Epidermal melanocyte (primary cell): ENCODE measurements around the gene BRS3.
"Not testable (repeated sequence)": the region's sequence is repeated elsewhere in the genome, so short reads cannot be mapped to it uniquely, and the experiment has no call there.

Source experiments
- DNase-seq: peaks from one replicate; pipeline ENCODE4 v3.0.0; 2011; ENCODE audit warnings: low spot score; ENCODE audit not compliant: insufficient read length

BRS3 gene

DNA sequence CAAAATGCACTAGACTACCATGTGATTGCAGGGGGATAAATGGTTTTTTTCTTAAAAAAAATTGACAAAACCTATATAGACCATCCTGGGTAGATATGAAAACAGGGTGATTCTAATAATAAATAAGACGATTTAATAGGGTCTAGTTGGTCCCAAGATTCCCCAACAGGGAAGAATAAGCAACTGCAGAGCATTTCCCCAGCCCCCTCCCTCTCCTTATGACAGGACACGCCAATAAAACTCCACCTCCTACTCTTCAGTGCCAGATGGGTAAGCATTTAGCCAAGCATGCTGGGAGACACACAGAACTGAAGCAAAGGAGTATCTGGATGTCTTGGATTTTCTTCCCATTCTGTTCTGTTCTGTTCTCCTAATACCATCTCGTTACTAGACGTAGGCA lies at the start of gene BRS3:
Gene BRS3 (plus strand): TSS at position 301 of the 400 bp plus-strand sequence. CDS start 168 bp downstream, outside the sequence.
- DNase-seq = no peak

DNA sequence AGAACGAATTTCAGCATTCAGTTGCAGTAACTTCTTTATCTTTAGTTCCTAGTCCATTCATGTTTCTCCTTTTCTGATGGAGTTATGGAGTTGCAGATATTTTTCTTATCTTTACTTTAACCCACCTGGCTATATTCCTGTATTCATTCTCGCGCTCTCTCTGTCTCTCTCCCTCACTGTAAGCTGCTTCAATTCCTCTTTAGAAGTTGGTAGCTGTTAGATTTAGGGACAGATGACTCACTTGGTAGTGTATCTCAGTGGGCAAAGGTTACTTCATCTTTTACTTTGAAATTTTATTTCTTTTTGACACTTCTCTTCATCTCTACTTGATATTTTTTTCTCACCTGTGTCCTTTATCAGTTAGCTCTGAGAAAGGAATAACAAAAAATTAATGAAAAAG lies 49.6 kb upstream of the BRS3 start:
- DNase-seq = no peak

DNA sequence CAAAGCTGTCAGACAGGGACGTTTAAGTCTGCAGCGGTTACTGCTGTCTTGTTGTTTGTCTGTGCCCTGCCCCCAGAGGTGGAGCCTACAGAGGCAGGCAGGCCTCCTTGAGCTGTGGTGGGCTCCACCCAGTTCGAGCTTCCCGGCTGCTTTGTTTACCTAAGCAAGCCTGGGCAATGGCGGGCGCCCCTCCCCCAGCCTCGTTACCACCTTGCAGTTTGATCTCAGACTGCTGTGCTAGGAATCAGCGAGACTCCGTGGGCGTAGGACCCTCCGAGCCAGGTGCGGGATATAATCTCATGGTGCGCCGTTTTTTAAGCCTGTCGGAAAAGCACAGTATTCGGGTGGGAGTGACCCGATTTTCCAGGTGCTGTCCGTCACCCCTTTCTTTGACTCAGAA lies 42.1 kb upstream of the BRS3 start:
- DNase-seq = not testable (repeated sequence)

DNA sequence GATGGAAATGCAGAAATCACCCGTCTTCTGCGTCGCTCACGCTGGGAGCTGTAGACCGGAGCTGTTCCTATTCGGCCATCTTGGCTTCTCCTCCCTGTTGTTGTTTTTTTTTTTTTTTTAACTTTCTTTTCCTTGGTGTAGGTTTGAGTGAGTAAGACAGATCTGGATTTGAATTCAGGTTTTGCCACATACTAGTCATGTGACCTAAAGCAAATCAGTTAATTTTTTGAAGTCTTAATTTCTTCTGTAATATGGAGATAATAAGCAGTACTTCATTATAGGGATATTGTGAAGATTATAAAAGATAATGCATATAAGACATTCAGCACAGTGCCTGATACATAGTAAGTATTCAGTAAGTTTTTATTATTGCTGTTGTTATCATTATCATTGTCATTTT lies 41.5 kb upstream of the BRS3 start:
- no peak for DNase-seq

DNA sequence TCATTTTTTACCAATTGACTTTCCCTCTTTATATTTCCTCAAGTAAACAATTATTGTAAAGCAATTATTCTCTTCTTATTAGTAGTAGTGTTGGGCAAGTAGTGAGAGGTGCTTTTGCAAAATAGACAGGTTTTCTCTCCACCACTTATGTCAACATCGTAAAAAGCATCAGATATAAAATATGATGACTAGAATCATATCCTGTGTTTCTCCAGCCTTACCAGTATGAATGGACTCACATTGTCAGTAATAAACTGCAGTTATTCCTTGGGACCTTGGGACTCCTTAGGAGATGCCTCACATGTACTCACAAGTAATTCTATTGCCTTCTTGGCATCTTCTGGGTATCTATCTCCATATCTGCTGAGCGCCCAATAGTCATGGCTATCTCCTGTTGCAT lies 40.4 kb upstream of the BRS3 start:
- no peak for DNase-seq

DNA sequence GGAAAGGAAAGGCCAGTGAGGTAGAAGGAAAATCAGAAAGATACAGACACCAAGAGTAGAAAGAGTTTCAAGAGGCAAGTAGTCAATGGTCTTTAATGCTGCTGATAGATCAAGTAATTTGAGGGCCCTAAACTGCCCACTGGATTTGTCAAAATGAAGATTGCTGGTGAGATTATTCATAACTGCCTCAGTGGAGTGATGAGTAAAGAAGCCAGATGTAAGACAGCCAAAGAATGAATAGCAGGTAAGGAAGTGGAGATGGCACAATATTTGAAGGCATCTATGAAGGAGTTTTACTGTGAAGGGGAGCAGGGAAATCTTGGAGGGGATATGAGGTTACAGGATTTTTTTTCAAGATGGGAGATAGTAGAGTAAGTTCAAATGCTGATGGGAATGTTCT lies 39.8 kb upstream of the BRS3 start:
- no peak for DNase-seq

DNA sequence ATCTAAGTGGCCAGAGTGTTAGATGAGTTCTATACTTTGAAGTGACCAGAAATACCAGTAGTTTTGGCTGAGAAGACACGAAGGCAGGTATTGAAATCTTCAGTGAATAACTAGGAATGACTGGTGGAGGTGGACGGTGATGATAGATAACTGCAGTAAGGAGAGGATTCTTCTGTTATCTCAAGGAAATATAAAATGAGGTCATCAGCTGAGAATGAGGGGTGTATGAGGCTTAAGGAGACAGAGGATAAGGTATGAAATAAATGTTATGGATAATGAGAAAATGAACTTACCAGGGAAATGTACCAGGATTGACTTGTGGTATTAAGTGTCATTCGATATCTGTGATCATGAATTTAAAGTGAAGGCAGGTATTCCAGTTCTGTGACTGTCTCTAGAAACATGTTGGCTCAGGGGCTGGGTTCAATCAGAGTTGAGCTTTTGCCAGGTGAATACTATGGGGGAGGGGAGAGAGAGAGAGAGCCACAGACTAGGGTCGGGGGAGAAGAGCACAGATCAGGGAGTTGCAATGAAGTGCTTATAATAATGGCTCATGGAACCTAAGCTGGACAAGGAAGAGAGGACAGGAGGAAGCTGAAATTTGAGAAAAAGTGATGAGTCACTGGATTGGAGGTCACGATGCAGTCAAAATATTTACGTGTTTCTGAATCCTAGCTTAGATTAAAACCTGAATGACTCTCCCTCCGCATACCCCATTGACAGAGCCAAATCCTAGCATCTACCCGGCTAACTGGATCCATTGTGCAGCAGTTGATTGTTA lies 37.5 kb upstream of the BRS3 start:
- DNase-seq = no peak

DNA sequence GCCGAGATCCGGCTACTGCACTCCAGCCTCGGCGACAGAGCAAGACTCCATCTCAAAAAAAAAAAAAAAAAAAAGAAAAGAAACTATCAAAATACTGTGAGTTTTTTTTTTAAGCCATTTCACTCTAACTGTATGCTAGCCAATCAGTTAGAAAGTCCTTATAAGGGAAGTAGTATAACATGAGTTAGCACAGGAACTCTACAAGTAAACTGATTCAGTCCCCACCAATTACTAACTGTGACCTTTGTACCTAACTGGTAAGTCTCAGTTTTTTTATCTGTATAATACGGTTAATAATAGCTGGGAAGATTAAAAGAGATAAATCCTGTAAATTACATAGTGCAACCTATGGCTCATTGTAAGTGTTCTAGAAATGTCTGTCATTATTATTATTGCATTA lies 35.1 kb upstream of the BRS3 start:
- no peak for DNase-seq

DNA sequence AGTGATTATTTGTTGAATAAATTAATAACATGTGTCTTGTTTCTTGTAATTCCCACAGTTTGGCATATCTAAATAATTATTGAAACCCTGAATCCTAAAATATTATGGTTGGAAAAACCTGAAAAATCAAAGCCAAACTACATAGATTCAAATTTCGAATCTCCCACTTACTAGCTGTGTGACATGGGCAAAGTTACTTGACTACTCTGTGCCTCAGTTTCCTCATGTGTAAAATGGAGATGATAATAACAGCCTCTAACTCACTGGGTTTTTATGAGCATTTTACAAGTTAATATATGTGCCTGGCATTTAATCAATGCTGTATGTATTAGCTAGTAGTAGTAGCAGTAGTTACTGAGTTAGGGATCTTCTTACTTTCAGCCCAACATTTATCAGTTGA lies 34.6 kb upstream of the BRS3 start:
- no peak for DNase-seq

DNA sequence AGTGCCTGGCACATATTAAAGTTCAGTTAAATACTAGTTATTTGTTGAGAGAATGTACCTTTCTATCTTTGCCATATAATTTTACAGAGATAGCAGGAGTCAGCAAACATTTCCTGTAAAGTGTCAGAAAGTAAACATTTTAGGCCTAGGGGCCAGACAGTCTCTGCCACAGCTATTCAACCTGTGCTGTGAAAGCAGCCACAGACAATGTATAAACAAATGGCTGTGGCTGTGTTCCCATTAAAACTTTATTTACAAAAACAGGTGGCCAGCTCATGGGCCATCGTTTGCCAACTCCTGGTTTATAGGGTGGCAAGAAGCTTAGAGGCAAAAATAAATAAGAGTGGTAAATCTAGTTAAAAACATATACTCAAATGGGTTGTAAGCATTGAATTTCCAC lies 34.0 kb upstream of the BRS3 start:
- no peak for DNase-seq

DNA sequence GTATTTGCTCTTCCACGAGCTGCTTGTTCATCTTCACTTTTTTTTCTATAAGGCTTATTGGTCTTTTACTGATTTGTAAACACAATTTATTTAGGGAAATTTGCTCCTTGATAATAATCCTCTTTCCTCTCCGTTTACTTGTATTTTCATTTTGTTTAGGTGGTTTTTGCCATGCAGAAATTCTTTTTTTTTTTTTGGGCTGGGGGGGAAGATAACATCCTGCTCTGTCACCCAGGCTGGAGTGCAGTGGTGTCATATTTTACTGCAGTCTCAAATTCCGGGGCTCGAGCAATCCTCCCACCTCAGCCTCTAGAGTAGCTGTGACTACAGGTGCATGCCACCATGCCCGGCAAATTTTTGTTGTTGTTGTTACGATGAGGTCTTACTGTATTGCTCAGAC lies 31.6 kb upstream of the BRS3 start:
- no peak for DNase-seq

DNA sequence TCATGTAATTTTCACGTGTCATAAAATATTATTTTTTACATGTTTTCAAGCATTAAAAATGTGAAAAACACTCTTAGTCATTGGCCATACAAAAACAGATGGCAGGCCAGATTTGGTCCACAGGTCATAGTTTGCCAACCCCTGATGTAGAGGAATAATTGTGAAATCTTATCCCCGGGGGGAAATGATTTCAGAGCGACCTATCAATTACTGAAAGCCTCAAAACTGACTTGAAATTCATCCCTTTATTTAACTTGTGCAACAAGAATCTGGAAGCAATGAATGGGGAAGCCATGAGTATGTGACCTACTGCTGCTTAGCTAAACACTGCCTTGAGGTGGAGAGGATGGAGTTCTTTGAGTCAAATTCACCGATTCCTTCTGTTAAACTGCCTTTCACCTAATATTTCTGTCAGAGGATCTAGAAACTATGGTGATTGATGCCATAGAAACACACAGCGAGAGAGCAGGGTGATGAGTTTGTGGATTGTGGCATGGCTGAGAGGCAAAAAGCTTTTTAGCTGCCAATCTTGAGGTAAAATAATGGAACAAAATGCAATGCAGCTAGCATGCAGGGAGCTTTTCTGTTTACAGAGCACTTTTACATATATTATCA lies 30.3 kb upstream of the BRS3 start:
- no peak for DNase-seq

DNA sequence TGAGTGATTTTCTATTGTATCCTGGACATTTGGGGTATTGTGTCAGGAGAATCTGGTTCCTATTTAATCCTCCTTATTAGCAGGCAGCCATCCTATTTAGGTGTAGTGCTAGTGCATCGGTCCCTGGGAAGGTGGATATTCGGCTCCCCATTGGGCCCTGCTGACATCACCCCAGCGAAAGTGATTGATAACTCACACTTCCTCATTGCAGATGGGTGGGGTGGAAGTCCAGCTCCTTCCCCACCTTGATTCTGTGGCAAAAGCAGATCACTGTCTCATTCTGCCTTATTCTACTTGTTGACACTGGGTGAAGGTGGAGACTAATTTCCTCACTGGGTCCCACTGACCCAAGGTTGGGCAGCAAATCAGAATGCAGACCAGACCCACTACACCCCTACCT lies 23.2 kb upstream of the BRS3 start:
- no peak for DNase-seq

DNA sequence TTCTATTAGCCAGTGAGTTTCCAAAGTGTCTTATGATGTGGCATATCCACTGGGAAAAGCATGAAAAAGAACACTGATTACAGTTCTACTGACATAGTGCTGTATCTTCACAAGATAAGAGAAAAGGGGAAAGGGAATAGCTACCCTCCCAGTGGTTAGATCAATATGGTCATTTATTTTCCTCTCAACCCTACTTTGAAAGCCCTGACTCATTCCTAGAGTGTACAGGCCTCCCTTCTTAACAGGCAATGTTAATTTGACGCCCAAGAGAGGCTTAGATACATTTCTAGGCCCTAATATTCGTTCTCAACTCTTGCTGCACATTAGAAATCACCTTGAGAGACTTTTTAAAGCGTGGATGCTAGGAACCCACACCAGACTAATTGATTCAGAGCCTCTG lies 20.4 kb upstream of the BRS3 start:
- DNase-seq = no peak

DNA sequence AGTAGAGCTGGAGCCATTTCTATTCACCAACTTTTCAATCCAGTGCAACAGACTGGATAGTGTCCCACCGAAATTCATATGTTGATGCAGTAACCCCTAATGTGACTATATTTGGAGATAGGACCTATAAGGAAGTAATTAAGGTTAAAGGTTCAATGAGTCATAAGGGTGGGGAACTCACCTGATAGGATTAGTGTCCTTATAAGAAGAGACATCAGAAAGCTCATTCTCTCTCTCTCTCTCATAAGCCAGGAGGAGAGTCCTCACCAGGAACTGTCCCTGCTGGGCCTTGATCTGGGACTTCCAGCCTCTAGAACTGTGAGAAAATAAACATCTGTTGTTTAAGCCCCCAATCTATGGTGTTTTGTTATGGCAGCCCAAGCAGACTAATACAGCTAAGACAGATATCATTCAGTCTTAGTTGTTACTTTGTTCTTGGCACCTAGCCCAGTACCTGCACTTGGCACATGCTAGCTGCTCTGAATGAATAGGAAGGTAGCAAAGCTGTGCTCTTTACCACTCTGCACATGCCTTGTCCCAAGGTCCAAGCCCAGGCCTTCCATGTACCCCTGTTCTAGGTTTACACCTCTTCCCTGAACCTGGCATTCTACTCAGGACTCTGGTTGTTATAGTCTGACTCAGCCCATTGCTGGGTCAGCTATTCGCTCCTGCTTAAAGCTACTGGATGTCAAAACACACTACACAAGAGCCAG lies 19.2 kb upstream of the BRS3 start:
- no peak for DNase-seq

DNA sequence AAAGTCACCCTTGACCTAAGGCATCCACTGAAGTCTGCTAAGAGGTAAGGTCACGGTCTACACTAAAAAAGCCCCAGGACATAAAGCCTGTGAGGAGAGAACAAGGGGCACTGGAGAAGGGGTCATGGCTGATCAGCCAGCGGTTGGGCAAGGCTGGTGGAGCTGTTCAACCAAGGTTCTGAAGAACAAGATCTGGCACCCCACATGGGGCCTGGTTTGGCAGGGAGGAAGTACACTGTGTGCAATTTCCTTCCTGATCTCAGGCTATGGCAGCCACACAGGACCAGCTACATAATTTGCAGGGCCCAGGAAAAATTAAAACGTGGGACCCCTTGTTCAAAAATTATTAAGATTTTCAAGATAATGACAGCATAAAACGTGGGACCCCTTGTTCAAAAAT lies 14.1 kb upstream of the BRS3 start:
- DNase-seq = no peak

DNA sequence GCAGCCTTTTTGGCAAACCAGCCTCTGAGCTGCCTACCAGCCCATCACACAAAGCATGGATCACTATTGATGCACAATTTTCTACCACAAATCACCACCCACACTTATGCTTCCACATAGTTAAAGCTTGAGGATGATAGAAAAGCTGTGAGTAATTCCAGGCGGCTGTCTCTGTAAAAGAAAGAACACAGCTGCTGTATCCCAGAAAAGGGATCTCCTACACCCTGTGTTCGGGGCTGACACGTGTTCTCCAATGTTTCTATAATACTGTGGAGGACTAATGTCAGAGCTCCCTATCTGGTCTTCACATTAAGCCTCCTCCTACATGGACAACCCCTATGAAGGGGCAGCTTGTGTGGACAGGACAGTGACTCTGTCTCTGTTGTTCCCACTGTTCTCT lies 12.5 kb upstream of the BRS3 start:
- DNase-seq = no peak

DNA sequence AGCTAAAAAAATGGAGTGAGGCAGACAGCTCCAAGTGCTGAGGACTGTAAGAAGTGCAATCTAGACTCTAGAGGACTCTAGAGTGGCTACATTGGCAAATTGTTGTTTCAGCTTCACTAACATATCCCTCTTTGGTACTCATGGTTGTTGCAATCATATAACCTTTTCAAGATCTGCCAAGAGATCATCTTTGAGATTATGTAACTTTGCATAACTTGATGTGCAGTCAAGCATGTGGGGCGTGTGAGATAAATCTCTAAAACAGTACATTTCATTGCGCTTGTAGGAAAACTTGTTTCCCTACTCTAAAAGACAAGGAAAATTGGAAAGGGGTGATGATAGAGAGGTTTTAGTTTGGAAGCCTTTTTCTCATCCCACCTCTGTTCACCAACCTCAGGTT lies 11.2 kb upstream of the BRS3 start:
- DNase-seq = no peak

DNA sequence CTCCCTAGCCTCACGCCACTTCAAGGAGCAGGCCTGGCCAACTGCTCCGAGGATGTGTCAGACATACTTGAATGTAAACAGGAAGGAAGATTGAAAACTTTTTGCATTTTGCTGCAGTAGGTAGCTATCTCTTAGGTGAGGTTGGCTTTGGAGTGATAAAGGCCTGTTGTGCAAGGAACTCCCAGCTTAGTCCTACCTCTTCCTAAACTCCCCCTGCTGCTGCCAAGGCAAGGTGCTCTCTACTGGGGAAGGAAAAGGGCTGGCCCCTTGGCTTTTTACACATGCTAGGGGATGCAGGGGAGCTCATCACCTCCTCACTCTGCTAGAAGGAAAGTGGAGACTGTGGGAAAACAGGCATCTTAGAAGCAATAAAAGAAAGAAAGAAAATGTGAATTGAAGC lies 10.7 kb upstream of the BRS3 start:
- no peak for DNase-seq

DNA sequence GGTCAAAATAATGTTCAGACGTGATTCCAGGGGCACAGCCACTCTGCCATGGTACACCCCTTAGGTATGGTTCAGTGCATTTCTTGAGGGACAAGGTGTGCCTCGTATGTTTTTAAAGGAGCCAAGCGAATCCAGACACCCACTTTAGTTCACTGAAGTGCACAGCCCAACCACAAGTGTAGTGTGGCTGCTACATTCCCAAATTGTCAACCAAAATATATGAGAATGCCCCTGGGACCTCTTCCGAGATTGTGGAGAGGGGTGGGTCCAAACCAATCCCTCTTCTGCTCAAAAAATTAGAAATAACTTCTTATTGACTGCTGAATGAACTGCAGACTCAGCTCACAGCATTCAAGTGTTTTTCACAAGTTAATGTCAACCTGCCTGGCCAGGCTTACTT lies 7.4 kb upstream of the BRS3 start:
- DNase-seq = no peak

DNA sequence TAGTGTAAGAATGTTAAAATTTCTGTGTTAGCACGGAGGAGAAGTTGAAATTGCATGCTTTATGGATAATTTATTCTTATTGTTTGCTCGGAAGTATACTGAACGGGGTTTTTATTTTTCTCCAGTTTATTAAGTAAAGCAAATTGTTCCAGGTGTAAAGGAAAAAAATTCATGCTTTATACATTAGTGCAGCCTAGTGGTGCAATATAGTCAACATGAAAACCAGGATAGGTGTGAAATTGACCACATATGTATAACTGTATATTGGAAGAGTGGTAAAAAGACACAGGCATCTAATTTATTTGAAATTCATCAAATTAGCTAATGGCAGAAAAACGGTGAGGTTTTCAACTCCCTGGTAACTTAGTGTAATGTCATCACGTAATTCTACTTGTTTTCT lies 959 bp downstream of the BRS3 start:
- DNase-seq = no peak

DNA sequence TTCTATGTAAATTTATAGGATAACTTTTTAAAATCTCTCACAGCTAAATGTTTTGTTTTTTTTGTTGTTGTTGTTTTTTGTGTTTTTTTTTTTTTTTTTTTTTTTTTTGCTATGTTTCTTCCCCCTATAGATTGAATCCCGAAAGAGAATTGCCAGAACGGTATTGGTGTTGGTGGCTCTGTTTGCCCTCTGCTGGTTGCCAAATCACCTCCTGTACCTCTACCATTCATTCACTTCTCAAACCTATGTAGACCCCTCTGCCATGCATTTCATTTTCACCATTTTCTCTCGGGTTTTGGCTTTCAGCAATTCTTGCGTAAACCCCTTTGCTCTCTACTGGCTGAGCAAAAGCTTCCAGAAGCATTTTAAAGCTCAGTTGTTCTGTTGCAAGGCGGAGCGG lies 4.1 kb downstream of the BRS3 start:
- DNase-seq = no peak

DNA sequence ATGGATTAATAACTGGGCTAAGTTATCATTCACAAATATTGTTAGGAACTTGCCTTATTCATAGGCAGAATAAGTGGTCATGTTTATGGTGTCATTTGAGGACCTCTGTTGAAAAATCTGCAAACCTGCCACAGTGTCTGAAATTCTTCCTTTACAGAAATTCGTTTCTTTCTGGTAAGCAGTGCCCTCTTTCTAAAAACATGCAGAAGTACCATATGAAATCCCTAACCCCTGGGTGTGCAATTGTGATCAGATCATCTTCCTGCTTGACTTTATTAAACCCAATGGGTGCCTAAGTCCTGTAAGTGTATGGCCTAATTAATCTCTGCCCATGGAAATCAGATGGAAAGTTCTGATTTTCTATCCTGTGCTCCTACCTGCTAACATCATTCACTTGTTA lies 5.3 kb downstream of the BRS3 start:
- no peak for DNase-seq
